Measurements from ENCODE around the gene DOK5. TPM values are rescaled to one million over a fixed set of nuclear protein-coding genes. Genes with fewer than 3 reads are reported as not detected.

The DOK5 gene
- total and polyA plus RNA-seq, 9 of the 15 experiments (the other 6 are each of a cell fraction or from before 2014, with no cell fraction given), result not detected

DNA sequence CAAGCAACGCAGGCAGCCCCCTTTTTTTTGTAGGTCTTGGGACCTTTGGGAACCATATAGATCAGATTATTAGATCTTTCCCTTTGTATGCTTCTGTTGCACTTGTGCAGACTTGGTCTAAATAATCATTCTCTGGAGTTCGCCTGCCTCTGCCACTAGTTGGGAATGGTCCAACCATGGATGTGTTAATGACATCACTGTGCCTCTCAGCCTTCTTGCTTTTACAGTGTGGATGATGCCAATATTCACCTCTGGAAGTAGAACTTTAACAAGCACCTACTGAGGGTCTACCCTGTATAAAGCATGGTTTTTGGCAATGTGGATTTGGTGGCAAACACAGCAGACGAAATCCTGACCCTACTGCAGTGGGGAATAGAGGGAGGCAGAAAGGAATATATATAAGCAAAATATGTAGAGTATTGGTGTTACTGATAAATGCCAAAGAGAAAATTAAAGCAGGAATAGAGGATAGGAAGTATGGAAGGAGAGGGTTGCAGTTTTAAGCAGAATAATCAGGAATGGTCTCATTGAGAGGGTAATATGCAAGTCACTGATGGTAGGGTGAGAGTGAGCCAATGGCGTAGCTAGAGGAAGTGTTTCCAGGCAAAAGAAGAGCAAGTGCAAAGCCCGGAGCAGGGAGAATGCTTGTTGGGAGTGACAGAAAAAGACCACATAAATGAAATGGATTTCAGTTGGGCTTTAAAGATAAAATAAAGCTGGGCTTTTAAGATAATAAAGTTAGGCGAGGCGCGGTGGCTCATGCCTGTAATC is 97.5 kb downstream of the DOK5 start:
- CTCF ChIA-PET (ENCODE audit: low intra/inter-chr PET ratio), result no interaction called here
- peaks cover 4% of the 10 kb centered on the region; the same call in 1 of the 2 replicates for H3K9me3 ChIP-seq (replicated peaks; ENCODE audit: control insufficient read depth, insufficient read depth, low read depth, low read length)
- no peaks in the 10 kb centered on the region for H3K9me1 ChIP-seq (ENCODE audit: control insufficient read depth, insufficient read depth, low read length)
- H4K20me1 ChIP-seq (replicated peaks; ENCODE audit: control insufficient read depth, insufficient read depth, low read length), result no peaks in the 10 kb centered on the region
- H2AFZ ChIP-seq (ENCODE audit: low read depth, low read length), result no peak overlapping the region
- under 1% methylated on average over 8 of the region's 8 CpGs for WGBS (ENCODE audit: insufficient coverage, low coverage, missing lambda C conversion rate)
- no peaks in the 10 kb centered on the region for H3K27me3 ChIP-seq (ENCODE audit: control insufficient read depth in 2 of 2, insufficient read depth in 2 of 2, low read length in 2 of 2)
- H3K4me3 ChIP-seq, result no peak overlapping the region
- no peaks in the 10 kb centered on the region for H3K36me3 ChIP-seq (ENCODE audit: control insufficient read depth, insufficient read depth, low read length)
- H3K4me1 ChIP-seq (replicated peaks in 1 of 2; ENCODE audit: control insufficient read depth in 2 of 2, insufficient read depth in 2 of 2, low read length in 2 of 2), result no peaks in the 10 kb centered on the region
- no TSS peak for BruUV-seq (replicated peaks)
- H3K27ac ChIP-seq (ENCODE audit: extremely low read depth, low read depth, low read length), result no peak overlapping the region
- intact Hi-C loops (cut with micrococcal nuclease), result no loop called here
- TF ChIP-seq, protein P1, sequence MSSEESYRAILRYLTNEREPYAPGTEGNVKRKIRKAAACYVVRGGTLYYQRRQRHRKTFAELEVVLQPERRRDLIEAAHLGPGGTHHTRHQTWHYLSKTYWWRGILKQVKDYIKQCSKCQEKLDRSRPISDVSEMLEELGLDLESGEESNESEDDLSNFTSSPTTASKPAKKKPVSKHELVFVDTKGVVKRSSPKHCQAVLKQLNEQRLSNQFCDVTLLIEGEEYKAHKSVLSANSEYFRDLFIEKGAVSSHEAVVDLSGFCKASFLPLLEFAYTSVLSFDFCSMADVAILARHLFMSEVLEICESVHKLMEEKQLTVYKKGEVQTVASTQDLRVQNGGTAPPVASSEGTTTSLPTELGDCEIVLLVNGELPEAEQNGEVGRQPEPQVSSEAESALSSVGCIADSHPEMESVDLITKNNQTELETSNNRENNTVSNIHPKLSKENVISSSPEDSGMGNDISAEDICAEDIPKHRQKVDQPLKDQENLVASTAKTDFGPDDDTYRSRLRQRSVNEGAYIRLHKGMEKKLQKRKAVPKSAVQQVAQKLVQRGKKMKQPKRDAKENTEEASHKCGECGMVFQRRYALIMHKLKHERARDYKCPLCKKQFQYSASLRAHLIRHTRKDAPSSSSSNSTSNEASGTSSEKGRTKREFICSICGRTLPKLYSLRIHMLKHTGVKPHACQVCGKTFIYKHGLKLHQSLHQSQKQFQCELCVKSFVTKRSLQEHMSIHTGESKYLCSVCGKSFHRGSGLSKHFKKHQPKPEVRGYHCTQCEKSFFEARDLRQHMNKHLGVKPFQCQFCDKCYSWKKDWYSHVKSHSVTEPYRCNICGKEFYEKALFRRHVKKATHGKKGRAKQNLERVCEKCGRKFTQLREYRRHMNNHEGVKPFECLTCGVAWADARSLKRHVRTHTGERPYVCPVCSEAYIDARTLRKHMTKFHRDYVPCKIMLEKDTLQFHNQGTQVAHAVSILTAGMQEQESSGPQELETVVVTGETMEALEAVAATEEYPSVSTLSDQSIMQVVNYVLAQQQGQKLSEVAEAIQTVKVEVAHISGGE (CRISPR knock-in tag; IDR thresholded peaks at IDR 0.05), result peak in 1 of 3 experiments; percentile 55; a peak in 1 of 6 replicates
- TF ChIP-seq CHD1 (IDR thresholded peaks at IDR 0.05; ENCODE audit: low read length), result no peak
- no peak for FAIRE-seq
- POLR2A ChIA-PET, result no interaction called here
- no peak for ATAC-seq
- in situ Hi-C loops (cut with MboI), result no loop called here
- H3K79me2 ChIP-seq (ENCODE audit: control insufficient read depth, insufficient read depth, low read length), result no peaks in the 10 kb centered on the region
- H3K4me2 ChIP-seq (ENCODE audit: insufficient read depth, low read length), result no peak overlapping the region
- no peak for DNase-seq (ENCODE audit: extremely low read depth in 1 of 4, low spot score in 3 of 4)
- H3K9ac ChIP-seq (ENCODE audit: insufficient read depth in 1 of 2, low read depth in 2 of 2, low read length in 2 of 2), result no peak overlapping the region

All from K562 (cell line).